Esophagus muscularis mucosa (tissue), 4 donors: ENCODE data around the gene PRDM16. TPM values are rescaled to one million over a fixed set of nuclear protein-coding genes. Genes with fewer than 3 reads are reported as not detected.

Source experiments
- DNase-seq: peaks from one replicate; pipeline ENCODE4 v3.0.0-alpha.2; 2017; ENCODE audit errors: extremely low spot score
- H3K27ac ChIP-seq, 4 donors: fragments of 200-600 bp; sonication (generic); replicated peaks in 1 of 4; 1 replicate in 3 of 4; 2 replicates in 1 of 4; pipeline ENCODE4 v1.5.1; 2016 to 2019; ENCODE audit warnings: mild to moderate bottlenecking in 1 of 4
- H3K27me3 ChIP-seq, 4 donors: fragments of 200-600 bp; sonication (generic); one replicate each; pipeline versions ENCODE4 v1.5.1 to v1.6.0; 2016 to 2019
- H3K36me3 ChIP-seq, 4 donors: fragments of 200-600 bp; sonication (generic); one replicate each; pipeline ENCODE4 v1.5.1; 2016 to 2019
- H3K4me1 ChIP-seq, 4 donors: fragments of 200-600 bp; sonication (generic); one replicate each; pipeline ENCODE4 v1.5.1; 2016 to 2019
- H3K4me3 ChIP-seq, 4 donors: fragments of 200-600 bp; sonication (generic); 1 replicate in 2 of 4; 2 replicates in 2 of 4; pipeline ENCODE4 v1.5.1; 2016 to 2019; ENCODE audit warnings: mild to moderate bottlenecking in 4 of 4, moderate library complexity in 1 of 4
- H3K9me3 ChIP-seq, 4 donors: fragments of 200-600 bp; sonication (generic); 1 replicate in 3 of 4; 2 replicates in 1 of 4; pipeline ENCODE4 v1.5.1; 2016 to 2019
- EP300 ChIP-seq: sonication (generic); formaldehyde crosslinking; IDR thresholded peaks from one replicate; pipeline ENCODE4 v1.6.1; 2017; ENCODE audit warnings: antibody characterized with exemption
- POLR2A ChIP-seq: fragments of 450-650 bp; IDR thresholded peaks from one replicate; pipeline ENCODE4 v1.6.1; 2017; ENCODE audit warnings: antibody characterized with exemption, moderate library complexity, mild to moderate bottlenecking, low read depth
- POLR2AphosphoS5 ChIP-seq, 2 donors: sonication (generic); formaldehyde crosslinking; IDR thresholded peaks; one replicate each; pipeline ENCODE4 v1.6.1; 2017; ENCODE audit warnings: antibody characterized with exemption in 2 of 2
- WGBS: methylation state at CpG from one replicate; pipeline ENCODE4 v1.1.5; 2018; 5-methylcytosine and 5-hydroxymethylcytosine counted together
- intact Hi-C: fragments of 100-400 bp; cut with DNase I; formaldehyde crosslinking; loops from one replicate; pipeline ENCODE4 v1.15.1; 2023
- total RNA-seq, 4 donors: library from RNA; depleted of rRNA; stranded (reverse); fragments of >200 nt; gene quantifications; one replicate each; pipeline versions ENCODE4 v1.1.0 to v1.2.1, GENCODE V29; 2016
- TF ChIP-seq, protein P1 (sequence below), 3 experiments: fragments of 200-600 bp in 2 of 3; fragments of 450-650 bp in 1 of 3; sonication (generic) in 2 of 3; IDR thresholded peaks; one replicate each; pipeline ENCODE4 v1.5.1; 2017 to 2019; ENCODE audit warnings: antibody characterized with exemption in 3 of 3, mild to moderate bottlenecking in 2 of 3, moderate library complexity in 1 of 3

PRDM16 gene
- total RNA-seq, 4 donors from 2014 or later = 1.2 to 4.4 (median 2.2) TPM

- no peaks in the 10 kb centered on the region for H3K36me3 ChIP-seq
- H3K9me3 ChIP-seq = peaks cover 0 to 2% (median 0%) of the 10 kb centered on the region in 4 donors
- peaks cover 0 to 92% (median 0%) of the 10 kb centered on the region in 4 donors for H3K27me3 ChIP-seq
- intact Hi-C loops = no loop called here
- peak overlapping the region in 1 of 4 donors; percentile 36 for H3K27ac ChIP-seq
- TF ChIP-seq POLR2A = no peak
- TF ChIP-seq, protein P1, sequence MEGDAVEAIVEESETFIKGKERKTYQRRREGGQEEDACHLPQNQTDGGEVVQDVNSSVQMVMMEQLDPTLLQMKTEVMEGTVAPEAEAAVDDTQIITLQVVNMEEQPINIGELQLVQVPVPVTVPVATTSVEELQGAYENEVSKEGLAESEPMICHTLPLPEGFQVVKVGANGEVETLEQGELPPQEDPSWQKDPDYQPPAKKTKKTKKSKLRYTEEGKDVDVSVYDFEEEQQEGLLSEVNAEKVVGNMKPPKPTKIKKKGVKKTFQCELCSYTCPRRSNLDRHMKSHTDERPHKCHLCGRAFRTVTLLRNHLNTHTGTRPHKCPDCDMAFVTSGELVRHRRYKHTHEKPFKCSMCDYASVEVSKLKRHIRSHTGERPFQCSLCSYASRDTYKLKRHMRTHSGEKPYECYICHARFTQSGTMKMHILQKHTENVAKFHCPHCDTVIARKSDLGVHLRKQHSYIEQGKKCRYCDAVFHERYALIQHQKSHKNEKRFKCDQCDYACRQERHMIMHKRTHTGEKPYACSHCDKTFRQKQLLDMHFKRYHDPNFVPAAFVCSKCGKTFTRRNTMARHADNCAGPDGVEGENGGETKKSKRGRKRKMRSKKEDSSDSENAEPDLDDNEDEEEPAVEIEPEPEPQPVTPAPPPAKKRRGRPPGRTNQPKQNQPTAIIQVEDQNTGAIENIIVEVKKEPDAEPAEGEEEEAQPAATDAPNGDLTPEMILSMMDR (IDR thresholded peaks at IDR 0.05) = no peak
- TF ChIP-seq POLR2AphosphoS5 (IDR thresholded peaks at IDR 0.05) = no peak
- no peak for TF ChIP-seq EP300
- H3K4me1 ChIP-seq = peaks cover 0 to 12% (median 0%) of the 10 kb centered on the region in 4 donors
- no peak for DNase-seq
- WGBS = 30% methylated on average over 10 of the region's 10 CpGs
- H3K4me3 ChIP-seq = no peak overlapping the region
Measured at GRCh38 chr1:3440300-3440681, 371.3 kb downstream of the PRDM16 start.

DNA sequence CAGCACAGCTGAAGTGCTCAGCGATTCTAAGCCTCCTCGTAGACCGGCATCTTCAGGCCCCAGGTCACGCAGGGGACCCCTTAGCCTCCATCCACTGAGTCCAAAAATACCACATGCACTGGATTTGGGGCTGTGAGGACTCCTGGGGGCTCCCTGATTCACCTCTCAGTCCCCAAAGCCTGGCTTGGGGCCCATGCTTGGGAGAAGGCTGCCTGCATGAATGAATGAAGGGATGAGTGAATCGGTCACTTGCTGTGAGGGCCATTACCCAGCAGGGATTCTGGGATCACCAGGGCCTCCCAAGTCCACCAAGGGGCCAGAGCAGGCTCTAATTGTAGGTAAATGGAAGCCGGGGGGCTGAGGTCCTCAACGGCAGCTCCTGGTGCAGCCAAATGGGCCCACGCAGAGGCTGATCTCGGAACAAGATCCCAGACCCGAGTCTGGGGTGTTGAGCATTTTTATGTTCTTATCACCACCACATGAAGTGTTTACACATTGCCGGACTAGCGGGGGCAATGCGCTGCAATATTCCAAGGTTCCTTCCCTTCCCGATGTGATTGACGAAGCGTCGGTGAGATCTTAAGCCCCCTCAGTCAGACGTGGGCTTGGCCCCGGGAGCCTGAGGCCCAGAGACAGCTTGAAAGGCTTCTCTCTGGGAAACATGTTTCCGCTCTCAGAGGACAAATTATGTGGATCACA lies 371.9 kb downstream of the PRDM16 start:
- H3K9me3 ChIP-seq = peaks cover 0 to 7% (median 1%) of the 10 kb centered on the region in 4 donors
- H3K4me3 ChIP-seq = no peak overlapping the region
- peaks cover 0 to 12% (median 0%) of the 10 kb centered on the region in 4 donors for H3K4me1 ChIP-seq
- peaks cover 0 to 92% (median 0%) of the 10 kb centered on the region in 4 donors for H3K27me3 ChIP-seq
- peak overlapping the region in 1 of 4 donors; percentile 14 for H3K27ac ChIP-seq
- intact Hi-C loops = no loop called here
- TF ChIP-seq POLR2AphosphoS5 (IDR thresholded peaks at IDR 0.05) = no peak
- TF ChIP-seq, protein P1 (IDR thresholded peaks at IDR 0.05) = no peak
- no peak for TF ChIP-seq POLR2A
- TF ChIP-seq EP300 = no peak
- 72% methylated on average over 18 of the region's 20 CpGs for WGBS
- no peak for DNase-seq
- H3K36me3 ChIP-seq = no peaks in the 10 kb centered on the region

- H3K27me3 ChIP-seq = peaks cover 0 to 88% (median 0%) of the 10 kb centered on the region in 4 donors
- 56% methylated on average over 8 of the region's 8 CpGs for WGBS
- intact Hi-C loops = no loop called here
Measured at GRCh38 chr1:3441410-3441847, 372.4 kb downstream of the PRDM16 start.

GRCh38 chr1:3441880-3442279 lies 372.9 kb downstream of the PRDM16 start:
- no peaks in the 10 kb centered on the region for H3K36me3 ChIP-seq
- peaks cover 0 to 83% (median 0%) of the 10 kb centered on the region in 4 donors for H3K27me3 ChIP-seq
- 80% methylated on average over 8 of the region's 8 CpGs for WGBS
- intact Hi-C loops = no loop called here
- no peak for TF ChIP-seq EP300
- TF ChIP-seq, protein P1 (IDR thresholded peaks at IDR 0.05) = no peak
- no peak for TF ChIP-seq POLR2AphosphoS5 (IDR thresholded peaks at IDR 0.05)
- TF ChIP-seq POLR2A = no peak
- no peak for DNase-seq
- peaks cover 0 to 15% (median 8%) of the 10 kb centered on the region in 4 donors for H3K9me3 ChIP-seq
- H3K27ac ChIP-seq = peak overlapping the region in 1 of 4 donors; percentile 13
- H3K4me1 ChIP-seq = peaks cover 0 to 12% (median 0%) of the 10 kb centered on the region in 4 donors
- H3K4me3 ChIP-seq = no peak overlapping the region

More at GRCh38 chr1:3441410-3441847, 372.4 kb downstream of the PRDM16 start:
- no peak for DNase-seq
- Histone ChIP-seq H3K4me1 (peaks cover 0 to 12% (median 0%) of the 10 kb centered on the region in 4 donors), H3K36me3 (no peaks in the 10 kb centered on the region), H3K27ac (peak overlapping the region in 1 of 4 donors; percentile 14), H3K4me3 (no peak overlapping the region), H3K9me3 (peaks cover 0 to 13% (median 5%) of the 10 kb centered on the region in 4 donors)
- no peak for TF ChIP-seq POLR2AphosphoS5 (IDR thresholded peaks at IDR 0.05)
- TF ChIP-seq EP300 = no peak
- TF ChIP-seq, protein P1 (IDR thresholded peaks at IDR 0.05) = no peak
- no peak for TF ChIP-seq POLR2A
